GM04504 (cell line): ENCODE data around the gene AHNAK2.
"Not testable (repeated sequence)": the region's sequence is repeated elsewhere in the genome, so short reads cannot be mapped to it uniquely, and the experiment has no call there.

Source experiments
- DNase-seq: peaks from one replicate; pipeline ENCODE4 v3.0.0-alpha.2; 2012; ENCODE audit warnings: low read depth

Gene AHNAK2

DNA sequence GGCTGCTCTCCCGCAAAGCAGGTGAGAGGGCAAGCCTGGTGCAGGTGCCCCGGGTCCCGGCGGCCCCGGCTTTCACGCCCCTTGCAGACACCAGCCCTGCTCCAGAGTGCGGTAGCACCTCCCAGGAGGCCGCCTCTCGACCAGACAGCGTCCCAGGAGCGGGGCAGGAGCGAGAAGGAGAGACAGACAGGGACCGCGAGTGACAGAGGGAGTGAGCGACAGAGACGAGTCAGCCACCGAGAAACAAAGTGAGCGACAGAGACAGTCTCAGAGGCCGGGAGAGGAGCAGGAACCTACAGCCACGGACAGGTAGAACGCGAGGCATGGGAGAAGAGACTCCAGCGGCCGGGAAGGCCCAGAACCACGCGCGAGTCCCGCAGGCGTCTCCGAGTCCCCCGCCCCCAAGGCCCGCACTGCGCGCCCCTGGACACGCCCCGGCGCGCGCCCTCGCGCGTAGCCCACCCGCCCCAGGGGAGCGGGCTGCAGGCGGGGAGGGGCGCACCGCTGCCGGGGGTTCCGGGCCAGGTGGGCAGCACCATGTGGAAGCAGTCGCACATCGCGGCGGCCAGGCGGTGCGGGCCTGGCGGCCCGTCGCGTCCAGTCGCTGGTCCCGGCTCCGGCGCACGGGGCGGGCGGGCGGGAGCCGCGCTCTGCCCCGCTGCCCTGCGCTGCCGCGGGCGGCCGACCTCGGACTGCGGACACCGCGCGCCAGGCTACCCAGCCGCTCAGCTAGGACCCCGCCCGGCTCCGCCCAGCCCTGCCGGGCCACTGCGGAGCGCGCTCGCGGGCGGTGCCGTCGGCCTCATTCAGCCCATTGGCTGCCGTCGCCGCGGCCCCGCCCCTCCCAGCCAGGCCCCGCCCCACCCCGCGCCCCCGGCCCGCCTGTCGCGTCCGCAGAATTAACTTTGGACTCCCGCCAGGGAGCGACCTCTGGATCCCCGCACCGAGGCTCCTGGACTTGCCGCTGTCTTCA lies at the start of gene AHNAK2:
Gene AHNAK2, minus strand, starts transcription at position 694 of the 973 bp plus-strand sequence. Its CDS starts 137 bp downstream, at position 557.
- no peak for DNase-seq

DNA sequence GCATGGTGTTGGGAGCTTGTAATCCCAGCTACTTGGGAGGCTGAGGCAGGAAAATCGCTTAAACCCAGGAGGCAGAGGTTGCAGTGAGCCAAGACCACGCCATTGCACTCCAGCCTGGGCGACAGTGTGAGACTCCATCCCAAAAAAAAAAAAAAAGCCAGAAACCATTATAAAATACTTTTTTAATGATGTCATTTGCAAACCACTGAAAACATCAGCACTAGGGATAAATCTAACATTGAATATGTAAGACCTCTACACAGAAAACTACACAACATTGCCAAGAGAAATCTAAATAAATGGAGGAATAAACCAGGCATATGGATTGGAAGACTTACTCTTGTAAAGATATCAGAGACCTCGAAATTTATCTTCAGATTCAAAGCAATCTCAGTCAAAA lies 49.5 kb upstream of the AHNAK2 start:
- not testable (repeated sequence) for DNase-seq

DNA sequence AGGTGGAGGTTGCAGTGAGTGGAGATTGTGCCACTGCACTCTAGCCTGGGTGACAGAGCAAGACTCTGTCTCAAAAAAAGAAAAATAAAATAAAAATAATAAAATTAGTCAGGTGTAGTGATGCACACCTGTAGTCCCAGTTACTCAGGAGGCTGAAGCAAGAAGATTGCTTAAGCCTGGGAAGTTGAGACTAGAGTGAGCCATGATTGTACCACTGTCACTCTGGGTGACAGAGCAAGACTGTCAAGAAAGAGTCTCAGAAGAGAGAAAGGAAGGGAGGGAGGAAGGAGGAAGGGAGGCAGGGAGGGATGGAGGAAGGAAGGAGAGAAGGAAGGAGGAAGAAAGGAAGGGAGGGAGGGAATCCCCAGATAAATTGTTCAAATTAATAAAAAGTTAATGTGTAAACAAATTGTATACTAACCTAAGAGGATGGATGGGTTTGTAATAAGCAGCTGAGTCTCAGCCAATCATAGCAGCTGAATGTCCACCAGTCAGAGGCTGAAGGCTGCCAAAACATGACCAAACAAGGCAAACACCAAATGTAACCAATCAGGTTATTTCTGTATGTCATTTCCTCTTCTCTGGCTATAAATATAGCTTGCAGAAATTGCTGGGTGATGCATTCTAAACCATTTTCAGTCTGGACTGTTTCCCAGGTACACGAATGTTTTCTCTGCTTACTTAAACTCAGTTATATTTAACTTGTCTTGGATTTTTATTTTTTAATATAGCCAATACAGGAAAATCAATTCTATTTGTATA lies 48.8 kb upstream of the AHNAK2 start:
- DNase-seq = no peak

DNA sequence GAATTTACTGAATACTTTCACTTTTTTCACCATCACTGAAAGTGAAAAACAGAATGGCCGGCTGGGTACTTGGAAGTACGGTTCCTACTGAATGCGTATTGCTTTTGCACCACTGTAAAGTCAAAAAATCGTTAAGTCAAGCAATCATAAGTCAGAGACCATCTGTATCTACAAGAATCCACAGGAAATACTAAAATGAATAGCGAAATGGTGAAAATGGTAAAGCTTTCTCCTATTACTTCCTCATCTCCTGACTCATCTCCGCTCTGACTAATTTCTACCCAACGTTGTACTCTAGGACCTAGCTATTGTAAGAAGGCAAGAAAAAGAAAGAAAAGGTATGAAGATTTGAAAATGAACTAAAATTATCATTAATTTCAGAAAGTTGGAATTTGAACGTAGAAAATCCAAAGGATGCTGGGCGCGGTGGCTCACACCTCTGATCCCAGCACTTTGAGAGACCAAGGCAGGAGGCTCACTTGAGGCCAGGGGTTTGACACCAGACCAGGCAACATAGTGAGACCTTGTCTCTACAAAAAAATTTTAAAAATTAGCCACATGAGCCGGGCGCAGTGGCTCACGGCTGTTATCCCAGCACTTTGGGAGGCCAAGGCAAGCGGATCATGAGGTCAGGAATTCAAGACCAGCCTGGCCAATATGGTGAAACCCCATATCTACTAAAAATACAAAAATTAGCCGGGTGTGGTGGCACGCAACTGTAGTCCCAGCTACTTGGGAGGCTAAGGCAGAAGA lies 48.0 kb upstream of the AHNAK2 start:
- DNase-seq = no peak

DNA sequence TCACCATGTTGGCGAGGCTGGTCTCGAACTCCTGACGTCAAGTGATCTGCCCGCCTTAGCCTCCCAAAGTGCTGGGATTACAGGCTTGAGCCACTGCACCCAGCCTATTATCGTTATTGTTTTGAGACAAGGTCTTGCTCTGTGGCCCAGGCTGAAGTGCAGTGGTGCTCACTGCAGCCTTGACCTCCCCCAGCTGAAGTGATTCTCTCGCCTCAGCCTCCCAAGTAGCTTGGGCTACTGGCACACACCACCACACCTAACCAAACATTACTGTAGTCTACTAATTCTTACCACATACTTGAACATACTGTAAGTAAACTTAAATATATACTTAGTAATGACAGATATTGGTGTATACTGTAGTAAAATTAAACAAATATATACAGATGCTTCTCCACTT lies 47.3 kb upstream of the AHNAK2 start:
- DNase-seq = no peak

DNA sequence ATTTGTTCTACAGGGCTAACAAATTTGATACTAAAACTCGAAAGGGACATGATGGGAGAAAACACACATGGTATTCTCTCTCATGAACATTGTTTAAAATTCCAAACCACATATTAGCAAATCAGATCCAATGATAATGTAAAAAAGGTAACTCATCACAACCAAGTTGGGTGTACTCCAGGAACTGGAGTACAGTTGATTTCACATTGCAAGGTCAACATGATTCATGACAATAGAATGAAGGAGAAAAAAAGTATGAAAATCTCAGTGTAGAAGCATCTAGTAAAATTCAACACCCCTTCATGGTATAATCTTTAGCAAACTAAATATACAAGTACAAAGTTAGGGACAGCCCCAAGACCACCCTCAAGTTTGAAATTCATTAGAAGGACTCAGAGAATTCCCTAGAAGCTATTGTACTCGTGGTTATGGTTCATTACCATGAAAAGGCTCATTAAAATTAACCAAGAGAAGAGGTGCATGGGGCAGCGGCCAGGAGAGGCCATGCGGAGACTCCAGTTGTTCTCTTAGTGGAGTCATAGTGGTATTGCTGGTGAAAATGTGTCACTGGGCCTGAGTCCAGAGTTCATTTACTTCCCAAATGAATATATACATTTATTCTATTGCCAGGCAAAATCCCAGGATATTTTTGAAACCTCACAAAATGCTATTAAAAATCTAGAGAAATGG lies 45.8 kb upstream of the AHNAK2 start:
- no peak for DNase-seq

DNA sequence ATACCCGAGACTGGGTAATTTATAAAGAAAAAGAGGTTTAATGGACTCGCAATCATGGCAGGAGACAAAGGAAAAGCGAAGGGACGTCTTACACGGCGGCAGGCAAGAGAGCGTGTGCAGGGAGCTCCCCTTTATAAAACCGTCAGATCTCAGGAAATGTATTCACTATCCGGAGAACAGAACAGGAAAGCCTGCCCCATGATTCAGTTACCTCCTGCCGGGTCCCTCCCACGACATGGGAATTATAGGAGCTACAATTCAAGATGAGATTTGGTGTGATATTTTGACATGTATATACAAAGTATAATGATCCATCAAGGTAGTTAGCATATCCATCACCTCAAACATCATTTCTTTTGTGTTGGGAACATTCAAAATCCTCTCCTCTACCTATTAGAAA lies 45.0 kb upstream of the AHNAK2 start:
- DNase-seq = no peak

DNA sequence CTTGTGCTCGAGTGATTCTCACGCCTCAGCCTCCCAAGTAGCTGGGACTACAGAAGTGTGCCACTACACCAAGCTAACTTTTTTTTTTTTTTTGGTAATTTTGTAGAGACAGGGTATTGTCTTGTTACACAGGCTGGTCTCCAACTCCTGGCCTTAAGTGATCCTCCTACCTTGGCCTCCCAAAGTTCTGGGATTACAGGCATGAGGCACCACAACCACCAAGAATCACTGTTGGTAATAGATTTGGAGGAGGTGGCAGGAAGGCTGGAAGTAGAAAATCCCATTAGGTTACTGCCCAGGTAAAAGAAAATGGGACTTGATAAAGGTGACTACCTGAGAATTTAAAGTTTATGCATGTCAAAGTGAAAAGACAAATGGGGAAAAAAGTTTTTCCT lies 44.1 kb upstream of the AHNAK2 start:
- no peak for DNase-seq

DNA sequence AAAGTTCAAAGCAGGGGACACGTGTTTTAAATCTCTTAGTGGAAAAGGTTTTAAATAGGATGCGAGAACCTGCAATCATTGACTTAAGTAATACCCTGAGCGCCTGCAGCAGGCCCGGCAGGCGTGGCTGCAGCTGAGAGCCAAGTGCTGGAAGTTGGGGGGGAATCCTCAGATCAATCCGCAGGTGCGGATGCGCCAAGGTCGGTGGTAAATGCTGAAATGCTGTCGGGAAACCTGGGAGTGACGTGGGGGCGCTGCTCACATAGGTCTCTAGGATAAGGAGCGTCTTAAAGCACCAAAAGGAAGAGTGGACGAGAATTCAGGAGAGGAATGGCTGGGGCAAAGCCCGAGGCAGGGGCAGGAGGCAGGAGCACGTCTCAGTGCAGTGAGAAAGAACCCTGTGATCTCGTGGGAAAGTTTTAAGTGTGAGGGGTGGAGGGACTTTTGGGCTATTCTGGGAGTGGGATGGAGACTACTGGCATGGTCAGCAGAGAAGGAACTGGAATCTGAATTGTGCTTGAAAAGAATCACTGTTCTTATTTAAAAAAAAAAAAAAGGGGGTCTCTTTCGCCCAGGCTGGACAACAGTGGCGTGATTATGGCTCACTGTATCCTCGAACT lies 43.6 kb upstream of the AHNAK2 start:
- DNase-seq = no peak

DNA sequence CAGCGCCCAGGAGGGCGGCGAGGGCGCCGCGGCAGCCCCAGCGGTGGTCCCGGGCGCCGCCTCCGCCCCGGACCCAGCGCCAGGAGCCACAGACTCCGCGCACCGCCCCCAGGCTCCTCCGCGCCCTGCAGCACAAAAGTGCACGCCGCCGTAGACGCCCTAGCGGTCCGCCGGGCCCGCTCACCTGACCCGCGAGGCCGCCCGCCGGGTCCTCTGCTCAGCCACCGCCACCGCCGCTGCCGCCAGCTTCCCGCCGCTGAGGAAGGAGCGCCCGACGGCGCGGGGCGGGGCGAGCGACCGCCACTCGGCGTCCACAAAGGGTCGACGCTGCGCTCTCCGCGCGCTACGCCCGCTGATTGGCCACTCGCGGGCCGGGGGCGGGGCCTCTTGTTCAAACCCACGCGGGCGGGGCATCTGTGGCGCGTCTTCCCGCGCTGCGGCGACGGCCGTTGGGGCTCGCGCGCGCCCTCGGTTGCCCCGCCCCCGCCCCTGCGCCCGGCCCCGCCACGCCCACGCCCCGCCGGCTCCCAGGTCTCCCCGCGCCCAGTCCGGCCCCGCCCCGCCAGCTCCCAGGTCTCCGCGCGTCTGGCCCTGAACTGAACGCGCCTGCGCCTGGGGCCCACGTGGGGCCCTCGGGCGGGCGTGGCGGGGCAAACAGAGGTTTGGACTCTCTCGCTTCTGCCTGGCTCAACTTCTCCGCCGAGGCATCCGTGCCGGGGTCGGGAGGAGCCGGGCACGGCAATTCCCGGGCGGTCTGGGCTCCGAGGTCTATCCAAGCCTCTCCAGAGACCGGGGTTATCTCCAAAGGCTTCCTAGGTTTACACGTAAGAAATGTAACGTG lies 42.9 kb upstream of the AHNAK2 start, which contains the start of gene CDCA4:
Gene CDCA4, minus strand, starts transcription at position 269 of the 841 bp plus-strand sequence. CDS start 9,154 bp downstream, outside the sequence.
- peak; percentile 93 for DNase-seq

DNA sequence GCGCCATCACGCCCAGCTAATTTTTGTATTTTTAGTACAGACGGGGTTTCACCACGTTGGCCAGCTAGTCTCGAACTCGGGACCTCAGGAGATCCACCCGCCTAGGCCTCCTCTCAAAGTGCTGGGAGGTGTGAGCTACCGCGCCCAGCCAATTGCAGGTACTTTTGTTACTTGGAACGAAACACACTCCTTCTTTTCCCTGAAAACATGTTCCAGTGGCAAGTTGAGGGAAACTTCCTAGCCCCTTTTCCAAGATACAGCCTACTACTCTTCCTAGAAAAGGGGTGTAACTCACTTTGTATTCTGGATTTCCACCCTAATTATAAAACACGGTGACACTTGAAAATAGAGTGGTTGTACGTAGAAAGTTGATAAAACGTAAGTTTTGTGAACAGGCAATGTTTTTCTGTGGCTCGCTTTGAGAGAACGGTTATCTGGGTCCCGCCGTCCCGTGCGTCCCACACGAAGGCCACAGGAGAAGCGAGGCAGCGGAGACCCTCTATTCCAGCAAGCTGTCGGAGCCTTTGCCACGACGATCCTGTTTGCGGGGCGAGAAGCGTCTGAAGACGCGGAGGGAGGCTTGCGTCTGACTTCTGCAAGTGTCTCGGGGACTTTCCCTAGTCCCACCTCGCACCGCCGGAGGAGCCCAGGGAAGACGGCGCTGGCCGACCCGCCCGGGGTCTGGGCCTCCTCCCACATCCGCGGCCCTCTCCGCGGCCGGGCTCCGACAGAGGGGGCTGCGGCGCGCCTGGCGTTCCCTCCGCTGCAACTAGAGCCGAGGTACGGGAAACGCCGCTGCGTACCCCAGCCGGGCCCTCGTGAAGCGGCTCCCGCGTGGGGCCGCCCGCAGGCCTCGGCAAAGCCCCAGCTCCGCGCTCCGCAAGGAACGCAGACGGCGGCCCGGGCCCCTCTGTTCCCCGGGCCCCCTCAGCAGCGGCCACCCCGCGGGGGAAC lies 42.0 kb upstream of the AHNAK2 start:
- DNase-seq = no peak

DNA sequence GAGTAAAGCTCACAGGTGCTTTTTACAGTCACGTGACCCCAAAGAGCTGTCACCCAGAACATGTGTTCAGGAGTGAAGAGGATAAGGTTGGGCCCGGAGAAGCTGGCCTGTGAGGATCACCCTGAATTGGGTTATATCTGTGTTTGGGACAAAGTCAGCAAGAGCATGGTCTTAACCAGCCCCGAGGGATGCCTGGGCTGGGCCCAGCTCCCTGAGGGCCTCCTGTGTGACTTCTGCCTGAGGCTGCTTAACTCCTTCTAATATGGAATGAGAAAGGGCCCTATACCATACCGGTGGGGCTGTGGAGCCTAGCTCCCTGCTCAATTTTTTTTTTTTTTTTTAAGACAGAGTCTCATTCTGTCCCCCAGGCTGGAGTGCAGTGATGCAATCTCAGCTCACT lies 40.2 kb upstream of the AHNAK2 start:
- DNase-seq = no peak

DNA sequence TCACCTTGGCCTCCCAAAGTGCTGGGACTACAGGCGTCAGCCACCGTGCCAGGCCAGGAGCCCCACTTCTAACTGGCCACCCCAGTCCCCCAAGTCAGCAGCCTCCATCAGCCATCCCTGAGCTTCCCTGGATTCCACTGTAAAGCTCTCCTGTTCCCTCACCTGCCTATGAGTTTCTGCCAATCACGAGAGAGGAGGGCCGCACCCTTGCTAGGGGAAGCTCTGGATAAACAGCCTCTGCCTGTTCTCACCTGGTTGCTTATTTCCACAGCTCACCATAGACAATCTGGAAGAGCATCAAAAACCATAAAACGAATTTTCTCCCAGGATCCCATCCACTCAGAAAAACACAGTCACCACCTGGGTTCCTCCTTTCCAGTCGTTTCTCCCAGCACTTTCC lies 37.7 kb upstream of the AHNAK2 start:
- no peak for DNase-seq

DNA sequence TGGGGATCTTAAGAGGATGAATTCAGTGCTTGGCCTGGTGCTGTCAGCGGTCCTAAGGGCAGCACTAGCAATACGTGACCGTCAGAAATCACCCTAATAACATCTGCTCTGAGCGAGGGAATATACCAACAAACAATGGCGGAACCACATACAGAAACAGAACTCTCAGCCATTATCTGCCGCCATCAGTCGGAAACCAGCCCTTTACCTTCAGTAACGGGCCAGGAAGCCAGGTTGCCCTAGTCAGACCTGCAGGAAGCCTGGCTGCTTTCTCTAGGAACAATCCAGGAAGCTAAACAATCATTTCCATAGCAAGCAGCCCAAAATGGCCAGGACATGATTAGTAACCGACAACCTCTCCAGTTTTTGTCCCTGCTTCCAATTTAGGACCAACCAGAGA lies 37.1 kb upstream of the AHNAK2 start:
- DNase-seq = no peak

DNA sequence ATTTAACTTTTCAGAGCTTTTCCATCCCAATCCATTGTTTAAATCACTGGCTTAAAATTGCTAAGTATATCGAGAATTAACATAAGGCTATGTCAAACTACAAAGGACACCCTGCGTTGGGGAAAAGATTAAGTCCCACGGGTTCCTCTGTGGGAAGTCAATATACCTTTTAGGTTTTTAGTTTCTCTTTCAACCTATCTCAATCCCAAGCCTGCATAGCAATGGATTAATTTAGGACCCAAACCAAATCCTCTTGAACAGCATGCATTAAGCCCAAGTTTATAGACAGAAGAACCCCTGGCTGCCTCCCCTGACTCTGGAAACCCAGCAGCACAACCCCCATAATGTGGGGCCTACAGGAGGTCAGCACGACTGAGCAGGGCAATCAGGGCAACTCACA lies 36.5 kb upstream of the AHNAK2 start:
- no peak for DNase-seq

DNA sequence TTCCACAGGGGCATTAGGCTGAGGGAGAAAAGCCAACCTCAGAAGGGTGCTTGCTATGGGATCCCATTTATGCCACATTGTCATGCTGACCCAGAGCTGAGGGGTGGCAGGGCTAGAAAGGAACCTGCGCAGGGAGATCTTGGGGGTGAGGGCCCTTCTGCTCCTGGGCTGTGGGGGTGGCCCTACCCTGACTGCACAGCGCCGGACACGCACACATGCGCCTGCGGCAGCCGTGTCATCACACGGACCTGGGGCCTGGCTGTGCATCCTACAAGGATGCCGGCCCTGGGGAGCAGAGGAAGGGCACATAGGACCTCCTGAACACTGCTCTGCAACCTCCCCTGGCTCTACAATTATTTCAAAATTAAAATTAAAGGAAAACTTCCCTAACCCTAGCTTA lies 35.9 kb upstream of the AHNAK2 start:
- no peak for DNase-seq

DNA sequence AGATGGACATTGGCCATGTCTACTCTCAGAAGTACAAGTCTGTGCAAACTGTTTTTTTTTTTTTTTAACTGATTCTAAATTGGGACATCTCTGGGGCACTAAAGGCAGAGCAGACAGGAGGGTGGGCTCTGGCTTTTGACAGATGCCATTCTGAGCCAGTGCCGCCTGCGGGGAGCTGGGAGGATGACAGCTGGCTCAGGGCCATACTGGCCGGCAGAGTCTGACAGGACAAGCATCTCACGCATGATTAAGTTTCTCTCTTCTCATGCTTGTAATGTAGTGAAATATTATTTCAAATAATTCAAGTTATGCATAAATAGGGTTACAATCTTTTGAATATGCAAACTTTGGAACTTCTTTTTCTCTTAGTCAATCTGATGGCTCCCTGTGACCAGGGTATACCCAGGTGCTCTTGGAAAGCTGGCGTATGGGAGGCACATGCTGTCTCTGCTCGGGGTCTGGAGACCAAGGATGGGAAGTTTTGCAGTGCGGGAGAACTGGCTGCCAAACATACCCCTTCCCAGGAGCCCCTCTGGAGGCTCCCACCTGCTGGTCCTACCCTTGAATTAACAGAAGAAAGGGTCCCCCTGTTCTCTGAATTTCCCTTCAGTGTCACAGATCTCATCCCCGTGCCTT lies 35.1 kb upstream of the AHNAK2 start:
- no peak for DNase-seq

DNA sequence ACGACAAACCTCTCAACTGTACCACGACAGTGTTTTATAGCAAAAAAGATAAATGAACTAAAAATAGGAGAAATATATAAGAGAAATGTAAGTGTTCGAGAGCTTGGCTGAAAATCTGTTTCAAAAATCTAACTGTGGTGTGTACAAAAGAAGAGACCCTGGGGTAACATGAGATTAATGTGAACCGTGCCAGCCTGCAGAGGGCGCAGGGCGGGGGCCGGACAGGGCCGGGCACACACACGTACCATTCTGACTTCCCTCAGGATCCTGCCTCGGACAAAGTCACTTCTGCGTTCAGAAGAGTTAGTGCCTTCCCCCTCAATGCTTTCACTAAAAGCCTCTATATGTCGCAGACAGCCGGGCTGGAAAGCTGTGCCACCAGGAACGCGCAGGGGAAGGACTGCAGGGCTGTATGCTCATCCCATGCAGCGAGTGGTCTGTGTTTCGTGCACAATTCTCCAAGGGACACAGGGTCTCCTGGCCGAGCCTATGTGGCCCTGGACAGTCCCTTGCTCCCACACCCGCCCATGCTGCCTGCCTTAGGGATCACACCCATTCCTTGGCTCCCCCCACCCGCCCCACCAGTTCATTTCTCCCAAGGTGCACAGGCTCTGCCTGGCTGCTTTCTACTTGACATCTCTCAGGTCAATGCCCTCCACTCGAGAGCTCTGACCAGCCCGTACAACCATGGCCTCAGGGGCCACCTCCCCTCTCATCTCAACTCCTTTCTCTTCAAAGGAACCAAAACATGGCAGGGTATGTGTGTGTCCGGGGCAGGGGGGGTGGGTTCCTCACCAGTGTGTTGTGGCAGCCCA lies 34.2 kb upstream of the AHNAK2 start:
- no peak for DNase-seq
